HCT116 (cell line): ENCODE data around the gene SDCCAG8. TPM values are rescaled to one million over a fixed set of nuclear protein-coding genes. Genes with fewer than 3 reads are reported as not detected.

ENCODE experiments used
- ATAC-seq: fragments of 200-7000 bp; cut with Tn5 transposase; 2 replicates; pipeline ENCODE4 v1.9.1; 2020; ENCODE audit warnings: mild to moderate bottlenecking, moderate library complexity
- BruUV-seq: library from RNA; stranded (reverse); fragments of 400-500 nt; replicated peaks from 2 replicates; lab custom pipeline; 2021; lab: Mats Ljungman, UMichigan
- CTCF ChIA-PET: fragments of 300-600 bp; sonication (Branson Sonifier 250); formaldehyde crosslinking; loops from one replicate; lab custom pipeline; 2021; ENCODE audit warnings: antibody characterized with exemption; lab: Charles Lee
- POLR2A ChIA-PET: fragments of 300-600, 350-600 bp; sonication (Branson Sonifier 250); formaldehyde crosslinking; loops from one replicate; lab custom pipeline; 2021; ENCODE audit warnings: antibody characterized with exemption; lab: Charles Lee
- RAD21 ChIA-PET, 2 experiments: fragments of 300-600 bp; sonication (Branson Sonifier 250); formaldehyde crosslinking; loops; one replicate each; lab custom pipeline; 2023; ENCODE audit warnings: low total read pairs in 2 of 2; ENCODE audit not compliant: uncharacterized antibody in 2 of 2, unreplicated experiment in 2 of 2, low non-redundant PET in 1 of 2; lab: Charles Lee
- DNase-seq: peaks from one replicate; pipeline ENCODE4 v3.0.0-alpha.2; 2010; ENCODE audit warnings: low read depth, low spot score
- H2AFZ ChIP-seq: fragments of 200-600 bp; shearing (Covaris generic), sonication (generic); 2 replicates; pipeline ENCODE4 v1.6.1; 2017; ENCODE audit warnings: low read depth, mixed run types, mixed read lengths, antibody characterized with exemption, low read length; ENCODE audit not compliant: poor library complexity, severe bottlenecking
- H3K27ac ChIP-seq: 2 replicates; pipeline ENCODE4 v1.5.1; 2012; ENCODE audit warnings: low read depth, low read length
- H3K27me3 ChIP-seq: fragments of 200-600 bp; sonication (generic); 2 replicates; pipeline ENCODE4 v1.6.1; 2016; ENCODE audit warnings: mixed run types, low read length, mixed read lengths; ENCODE audit not compliant: insufficient read depth
- H3K36me3 ChIP-seq, 2 experiments: fragments of 200-500 bp in 1 of 2; fragments of 200-600 bp in 1 of 2; sonication (Bioruptor generic) in 1 of 2; sonication (generic) in 1 of 2; 2 replicates each; pipeline versions ENCODE4 v1.5.1 to v1.6.1; 2014 to 2016; ENCODE audit warnings: low read length in 2 of 2, inconsistent platforms in 1 of 2, mixed read lengths in 1 of 2, mixed run types in 1 of 2; ENCODE audit not compliant: insufficient read depth in 2 of 2, control insufficient read depth in 1 of 2
- H3K4me1 ChIP-seq, 2 experiments: fragments of 200-600 bp in 1 of 2; sonication (generic) in 1 of 2; 2 replicates each; pipeline versions ENCODE4 v1.5.1 to v1.6.1; 2012 to 2017; ENCODE audit warnings: low read length in 2 of 2, inconsistent platforms in 1 of 2, mild to moderate bottlenecking in 1 of 2, mixed read lengths in 1 of 2, mixed run types in 1 of 2, moderate library complexity in 1 of 2; ENCODE audit not compliant: insufficient read depth in 2 of 2, control insufficient read depth in 1 of 2
- H3K4me2 ChIP-seq: fragments of 200-600 bp; sonication (generic); 2 replicates; pipeline ENCODE4 v1.6.1; 2017; ENCODE audit warnings: mixed run types, low read length, mixed read lengths
- H3K4me3 ChIP-seq, 2 experiments: fragments of 200-600 bp in 1 of 2; sonication (generic) in 1 of 2; replicated peaks in 1 of 2; 2 replicates each; pipeline ENCODE4 v1.5.1; 2011 to 2016; ENCODE audit warnings: low read length in 2 of 2, control low read depth in 1 of 2, low read depth in 1 of 2, mild to moderate bottlenecking in 1 of 2, mixed read lengths in 1 of 2, mixed run types in 1 of 2
- H3K79me2 ChIP-seq: fragments of 200-600 bp; sonication (generic); 2 replicates; pipeline ENCODE4 v1.6.1; 2017; ENCODE audit warnings: mild to moderate bottlenecking, mixed run types, low read length, moderate library complexity, mixed read lengths; ENCODE audit not compliant: insufficient read depth
- H3K9ac ChIP-seq: fragments of 200-600 bp; sonication (generic); 2 replicates; pipeline ENCODE4 v1.6.1; 2016; ENCODE audit warnings: low read length, mixed read lengths
- H3K9me2 ChIP-seq: fragments of 200-600 bp; sonication (generic), shearing (Covaris generic); 2 replicates; pipeline ENCODE4 v1.6.1; 2017; ENCODE audit warnings: mixed run types, mild to moderate bottlenecking, moderate library complexity; ENCODE audit not compliant: insufficient read depth
- H3K9me3 ChIP-seq, 2 experiments: fragments of 200-500 bp in 1 of 2; fragments of 200-600 bp in 1 of 2; sonication (Bioruptor generic) in 1 of 2; sonication (generic) in 1 of 2; 2 replicates each; pipeline ENCODE4 v1.6.1; 2014 to 2017; ENCODE audit warnings: low read length in 2 of 2, mixed read lengths in 2 of 2, inconsistent platforms in 1 of 2, low read depth in 1 of 2, mild to moderate bottlenecking in 1 of 2, mixed run types in 1 of 2, moderate library complexity in 1 of 2; ENCODE audit not compliant: control insufficient read depth in 1 of 2, insufficient read depth in 1 of 2
- H4K20me1 ChIP-seq: fragments of 200-600 bp; sonication (generic), shearing (Covaris generic); 2 replicates; pipeline ENCODE4 v1.6.1; 2017; ENCODE audit warnings: mixed run types, mild to moderate bottlenecking, moderate library complexity; ENCODE audit not compliant: insufficient read depth
- EGR1 ChIP-seq: IDR thresholded peaks from 2 replicates; pipeline ENCODE4 v1.6.1; 2012; ENCODE audit warnings: low read depth
- ELF1 ChIP-seq: IDR thresholded peaks from 2 replicates; pipeline ENCODE4 v1.6.1; 2012; ENCODE audit warnings: low read depth, borderline replicate concordance
- EZH2 ChIP-seq: fragments of 200-600 bp; sonication (generic); IDR thresholded peaks from 2 replicates; pipeline ENCODE4 v1.6.1; 2017; ENCODE audit warnings: antibody characterized with exemption, mixed run types
- FOSL1 ChIP-seq: IDR thresholded peaks from 2 replicates; pipeline ENCODE4 v1.6.1; 2012; ENCODE audit warnings: low read depth
- JUND ChIP-seq: IDR thresholded peaks from 2 replicates; pipeline ENCODE4 v1.6.1; 2012
- REST ChIP-seq: IDR thresholded peaks from 2 replicates; pipeline ENCODE4 v1.6.1; 2012; ENCODE audit warnings: low read depth
- SRF ChIP-seq: IDR thresholded peaks from 2 replicates; pipeline ENCODE4 v1.6.1; 2012; ENCODE audit warnings: low read depth
- ZBTB33 ChIP-seq: IDR thresholded peaks from 2 replicates; pipeline ENCODE4 v1.6.1; 2011; ENCODE audit warnings: mild to moderate bottlenecking, low read length, moderate library complexity; ENCODE audit not compliant: insufficient replicate concordance; ENCODE audit errors: extremely low read depth
- ZNF274 ChIP-seq: fragments of 200-500 bp; sonication (Bioruptor generic); IDR thresholded peaks from 2 replicates; pipeline ENCODE4 v1.6.1; 2014; ENCODE audit warnings: mild to moderate bottlenecking, low read depth, low read length, inconsistent platforms
- intact Hi-C: fragments of 100-400 bp; cut with micrococcal nuclease; formaldehyde crosslinking; loops from 2 replicates; pipeline ENCODE4 v1.10.0; 2022
- total RNA-seq: library from RNA; stranded (reverse); gene quantifications from one replicate; pipeline ENCODE4 v1.2.1, GENCODE V29; 2021; ENCODE audit not compliant: unreplicated experiment

SDCCAG8 gene
- total RNA-seq, 1 experiment from 2014 or later: 38.2 TPM

GRCh38 chr1:243394601-243395464 is 139.0 kb downstream of the SDCCAG8 start:
- H2AFZ ChIP-seq: no peak overlapping the region
- H3K9me3 ChIP-seq: no peaks in the 10 kb centered on the region
- no peaks in the 10 kb centered on the region for H3K27me3 ChIP-seq
- no peaks in the 10 kb centered on the region for H3K4me1 ChIP-seq
- no peaks in the 10 kb centered on the region for H3K9me2 ChIP-seq
- H3K4me2 ChIP-seq: no peak overlapping the region
- DNase-seq: no peak
- intact Hi-C loops: no loop called here
- no peak overlapping the region for H3K4me3 ChIP-seq
- BruUV-seq: no TSS peak
- no peak overlapping the region for H3K9ac ChIP-seq
- CTCF ChIA-PET: no interaction called here
- TF ChIP-seq ZBTB33: no peak
- TF ChIP-seq SRF: no peak
- no peak for TF ChIP-seq EGR1
- TF ChIP-seq EZH2: no peak
- no peak for TF ChIP-seq FOSL1
- TF ChIP-seq ZNF274: no peak
- no peak for TF ChIP-seq JUND
- TF ChIP-seq REST: no peak
- no peak for TF ChIP-seq ELF1
- no peaks in the 10 kb centered on the region for H3K36me3 ChIP-seq
- RAD21 ChIA-PET: no interaction called here
- POLR2A ChIA-PET: no interaction called here
- no peaks in the 10 kb centered on the region for H3K79me2 ChIP-seq
- no peaks in the 10 kb centered on the region for H4K20me1 ChIP-seq
- H3K27ac ChIP-seq: no peak overlapping the region
- ATAC-seq: no peak
